NCI-H446 (cell line): Measurements from ENCODE around the gene COL6A3.
A peak's percentile ranks its signal among the peaks of the same experiment; 100 is the strongest.
"Not testable (repeated sequence)": the region's sequence is repeated elsewhere in the genome, so short reads cannot be mapped to it uniquely, and the experiment has no call there.

Source experiments
- DNase-seq, 2 experiments: peaks; one replicate each; lab custom pipeline; 2025; lab: John Stamatoyannopoulos, UW

The COL6A3 gene

DNA sequence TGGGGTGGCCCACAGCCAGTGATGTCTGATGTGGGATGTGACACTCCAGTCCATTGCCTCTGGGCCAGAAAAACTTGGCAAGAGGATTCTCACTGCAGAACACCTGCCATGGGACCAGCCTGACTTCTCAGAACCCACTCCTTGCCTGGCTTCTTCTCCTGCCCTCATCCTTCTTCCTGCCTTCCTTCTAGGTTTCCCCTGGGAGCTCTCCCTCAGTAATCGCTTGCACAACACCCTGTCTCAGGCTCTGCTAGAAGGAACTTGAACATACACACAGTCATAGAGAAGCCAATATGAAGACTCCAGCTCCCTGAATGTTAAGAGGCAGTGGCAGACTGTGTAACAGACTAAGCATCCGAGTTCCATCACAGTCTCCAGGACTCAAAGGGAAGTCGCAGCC lies 4.3 kb upstream of the COL6A3 start:
- DNase-seq: no peak

DNA sequence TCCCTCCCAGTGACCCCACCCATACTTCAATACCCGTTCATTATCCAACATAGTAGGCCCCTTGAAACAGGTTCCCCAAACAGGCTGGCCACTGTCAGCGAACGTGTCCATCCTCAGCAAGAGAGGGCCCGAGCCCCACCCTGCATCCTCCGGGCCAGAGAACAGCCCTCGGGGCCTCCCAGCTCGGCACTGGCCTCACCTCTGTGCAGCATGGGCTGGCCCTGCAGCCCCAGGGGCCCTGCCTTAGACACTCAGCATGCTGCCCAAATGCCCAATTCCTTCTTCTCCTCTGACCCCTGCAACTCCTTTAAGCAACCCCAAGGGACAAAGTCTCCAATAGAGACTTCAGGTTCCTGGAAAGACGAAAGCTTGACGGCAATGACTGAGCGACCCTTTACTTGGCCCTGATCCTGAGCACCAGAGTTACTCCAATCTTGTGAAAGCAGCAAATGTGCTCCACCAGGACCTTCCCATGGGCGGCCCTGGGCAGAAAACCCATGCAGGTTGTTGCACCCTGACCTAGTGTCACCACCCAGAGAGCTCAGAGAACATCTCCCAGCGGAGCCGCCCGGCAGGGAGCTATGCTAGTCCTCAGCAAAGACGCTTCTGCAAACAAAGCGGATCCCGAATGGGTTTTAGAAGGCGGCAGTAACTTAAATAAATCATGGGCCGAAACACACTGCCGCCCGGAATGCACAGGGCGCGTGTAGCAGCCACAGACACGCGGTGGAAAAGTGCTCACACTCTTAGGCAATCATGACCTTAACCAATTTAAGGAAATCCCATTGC lies 782 bp downstream of the COL6A3 start:
- DNase-seq: no peak

DNA sequence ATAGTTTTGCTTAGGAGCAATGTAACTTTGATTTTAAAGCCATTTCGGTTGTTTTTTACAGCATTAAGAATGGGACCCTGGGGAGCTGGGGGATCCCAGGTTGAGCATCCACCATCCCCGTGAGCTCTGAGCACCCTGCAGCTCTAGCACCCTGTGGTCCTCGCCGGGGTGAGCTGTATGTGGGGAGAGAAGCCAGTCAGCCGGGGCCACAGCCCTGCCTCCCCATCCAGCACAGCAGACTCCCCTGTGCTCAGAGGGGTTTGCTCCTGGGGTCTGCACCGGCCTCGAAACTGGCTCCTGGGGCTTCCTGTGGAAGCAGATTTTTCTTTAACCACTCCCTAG lies 1.3 kb downstream of the COL6A3 start:
- DNase-seq: no peak

DNA sequence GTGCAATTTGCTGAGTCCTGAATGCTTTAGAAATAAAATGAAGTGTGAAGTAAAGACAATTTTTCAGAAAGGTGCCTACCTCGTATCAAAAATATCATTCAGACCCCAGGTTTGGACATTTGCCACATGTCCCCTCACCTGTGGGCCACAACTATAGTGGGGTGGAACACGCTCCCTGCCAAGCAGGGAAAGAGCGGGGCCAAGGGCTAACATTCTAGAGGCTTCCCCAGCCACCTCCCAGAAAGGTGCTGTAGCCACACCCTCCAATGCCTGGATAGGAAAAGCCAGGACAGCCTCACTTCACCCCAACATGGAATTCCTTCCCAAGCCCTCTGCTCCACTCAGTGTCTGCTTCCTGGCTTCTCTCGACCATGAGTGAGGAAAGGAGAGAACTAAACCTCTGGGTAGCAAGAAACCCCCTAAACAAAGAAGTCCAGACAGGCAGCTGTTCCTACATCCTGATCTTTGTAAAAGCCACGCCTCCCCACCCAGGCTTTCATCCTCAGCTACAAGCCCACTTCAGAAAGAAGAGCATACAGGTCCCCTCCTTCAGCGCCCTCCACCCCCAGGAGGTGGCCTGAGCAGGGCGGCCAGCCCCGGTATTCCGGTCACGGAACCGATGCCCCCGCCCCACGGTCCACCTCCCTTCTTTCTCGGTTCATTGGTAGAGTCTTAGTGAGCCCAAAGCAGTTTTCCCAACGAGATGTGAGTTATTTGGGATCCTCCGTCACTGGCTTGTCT lies 2.1 kb downstream of the COL6A3 start:
- DNase-seq: no peak

DNA sequence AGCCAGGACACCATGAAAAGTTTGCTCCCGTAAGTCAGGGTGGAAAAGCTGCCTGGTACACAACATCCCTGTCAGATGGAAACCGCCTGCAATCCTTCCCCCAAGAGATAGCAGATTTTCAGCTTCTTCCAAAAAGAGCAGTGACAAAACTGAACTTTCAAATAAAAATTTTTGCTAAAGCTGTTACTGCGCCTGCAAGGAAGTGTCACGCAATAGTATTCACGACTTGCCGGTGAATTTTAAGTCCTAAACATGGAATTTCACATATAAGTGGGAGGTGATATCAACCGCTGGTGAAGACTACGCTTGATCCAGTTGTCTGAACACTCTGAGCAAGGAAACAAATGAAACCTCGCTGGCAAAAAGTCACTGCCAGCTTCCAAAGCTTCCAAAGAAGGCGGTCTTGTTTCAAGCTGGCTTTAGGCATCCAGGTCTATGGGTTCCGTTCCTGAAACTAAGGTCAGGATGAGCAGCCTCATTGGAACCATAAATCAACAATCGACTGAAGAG lies 2.8 kb downstream of the COL6A3 start:
- DNase-seq: no peak

DNA sequence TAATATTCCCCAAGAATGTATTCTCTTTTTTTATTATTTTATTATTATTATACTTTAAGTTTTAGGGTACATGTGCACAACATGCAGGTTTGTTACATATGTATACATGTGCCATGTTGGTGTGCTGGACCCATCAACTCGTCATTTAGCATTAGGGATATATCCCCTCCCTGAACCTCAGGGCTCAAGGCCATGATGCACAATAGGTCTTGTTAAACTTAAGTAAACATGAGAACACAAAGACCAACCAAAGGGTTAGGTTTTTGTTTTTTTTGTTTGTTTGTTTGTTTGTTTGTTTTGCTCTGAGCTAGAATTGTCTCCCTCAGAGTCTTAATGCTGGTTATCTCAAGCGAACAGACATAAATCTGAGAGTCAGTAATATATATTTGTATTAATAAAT lies 4.7 kb downstream of the COL6A3 start:
- not testable (repeated sequence) for DNase-seq

DNA sequence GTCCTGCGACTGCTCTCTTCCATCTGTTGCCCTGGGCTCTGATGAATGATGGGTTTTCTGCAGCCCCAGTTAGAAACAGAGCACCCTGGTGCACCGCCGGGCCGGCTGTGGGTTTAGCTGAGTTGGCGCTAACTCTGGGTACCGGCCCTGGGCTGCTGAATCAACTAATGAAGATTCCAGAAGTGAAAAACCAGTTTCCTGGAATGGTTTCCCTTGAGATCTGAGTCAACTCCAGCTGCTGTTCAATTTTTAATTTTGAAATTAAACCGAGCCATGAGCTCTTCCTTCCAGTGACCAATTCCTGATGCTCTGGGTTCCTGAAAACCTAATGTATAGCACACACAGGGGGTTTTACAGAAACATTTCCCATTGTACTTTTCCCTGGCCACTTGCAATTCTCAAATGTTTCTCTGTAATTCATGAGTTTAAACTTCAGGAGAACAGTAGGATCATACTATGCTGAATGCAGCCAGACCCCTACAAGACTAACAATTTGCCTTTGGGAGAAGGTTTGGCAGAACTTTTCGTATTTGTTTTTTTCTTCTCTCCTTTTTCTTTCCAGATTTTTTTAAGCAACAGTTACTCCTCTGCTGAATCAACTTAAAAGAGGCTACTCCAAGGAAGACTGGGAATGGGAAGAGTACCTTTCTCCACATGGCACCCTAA lies 5.5 kb downstream of the COL6A3 start:
- DNase-seq: peak in 1 of 2 experiments; percentile 56

DNA sequence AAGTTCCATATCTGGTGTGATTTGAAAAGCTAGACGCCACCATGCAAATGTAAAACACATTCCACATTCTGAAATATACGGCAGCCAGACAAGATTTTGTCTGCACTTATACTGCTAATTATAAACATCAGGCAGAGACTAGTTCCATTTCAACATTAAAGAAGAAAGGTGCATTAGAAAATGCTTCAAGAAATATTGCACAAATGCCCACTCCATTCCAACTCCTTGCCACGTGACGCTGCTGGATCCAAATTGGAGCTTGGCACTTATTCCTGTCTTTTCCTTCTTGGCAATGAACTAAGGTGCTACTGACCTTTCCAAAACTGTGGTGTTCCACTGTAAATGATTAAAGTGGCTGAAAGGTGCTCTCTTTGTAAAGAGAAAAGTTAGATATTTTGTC lies 6.3 kb downstream of the COL6A3 start:
- DNase-seq: peak; percentile 14 to 34

DNA sequence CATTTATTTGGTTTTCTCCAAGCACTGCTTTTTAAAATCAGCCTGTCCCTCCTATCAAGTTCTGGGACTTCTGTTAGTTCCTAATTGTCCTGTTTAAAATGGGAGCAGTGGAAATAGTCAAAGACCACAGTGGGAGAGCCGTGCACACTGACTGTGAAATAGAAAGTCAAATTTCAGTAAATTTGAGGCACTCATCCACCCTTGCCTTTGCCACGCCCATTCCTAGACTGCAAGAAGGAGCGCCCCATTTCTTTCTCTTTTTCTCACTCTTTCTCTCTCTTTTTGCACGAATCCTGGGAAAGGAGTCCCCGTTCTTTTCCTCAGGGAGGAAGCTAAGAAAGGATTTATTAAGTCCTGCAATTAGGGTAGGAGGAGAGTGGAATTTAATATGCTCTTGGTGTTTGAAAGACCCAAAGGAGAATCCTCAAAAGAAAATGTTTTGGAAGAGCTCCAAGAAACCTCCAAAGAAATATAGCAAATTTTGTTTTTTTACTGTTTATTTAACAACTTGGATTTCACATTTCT lies 7.5 kb downstream of the COL6A3 start:
- no peak for DNase-seq

DNA sequence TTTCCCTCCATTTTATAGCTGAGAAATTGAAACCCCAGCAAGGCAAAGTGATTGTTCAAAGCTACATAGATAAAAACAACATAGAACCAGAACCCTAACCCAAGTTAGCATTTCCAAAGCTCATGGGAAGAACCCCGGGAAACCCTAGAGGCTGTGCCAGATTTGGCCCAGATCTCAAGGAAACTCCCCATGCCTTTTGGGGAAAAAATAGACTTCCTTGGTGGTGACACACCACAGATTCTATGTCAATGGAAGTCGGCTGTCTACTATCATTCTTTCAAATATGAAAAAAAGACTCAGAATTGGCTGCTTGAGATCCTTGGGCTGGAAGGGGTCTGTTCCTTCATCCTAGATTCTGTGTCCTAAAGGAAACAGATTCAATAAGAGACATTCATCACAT lies 8.4 kb downstream of the COL6A3 start:
- DNase-seq: no peak

DNA sequence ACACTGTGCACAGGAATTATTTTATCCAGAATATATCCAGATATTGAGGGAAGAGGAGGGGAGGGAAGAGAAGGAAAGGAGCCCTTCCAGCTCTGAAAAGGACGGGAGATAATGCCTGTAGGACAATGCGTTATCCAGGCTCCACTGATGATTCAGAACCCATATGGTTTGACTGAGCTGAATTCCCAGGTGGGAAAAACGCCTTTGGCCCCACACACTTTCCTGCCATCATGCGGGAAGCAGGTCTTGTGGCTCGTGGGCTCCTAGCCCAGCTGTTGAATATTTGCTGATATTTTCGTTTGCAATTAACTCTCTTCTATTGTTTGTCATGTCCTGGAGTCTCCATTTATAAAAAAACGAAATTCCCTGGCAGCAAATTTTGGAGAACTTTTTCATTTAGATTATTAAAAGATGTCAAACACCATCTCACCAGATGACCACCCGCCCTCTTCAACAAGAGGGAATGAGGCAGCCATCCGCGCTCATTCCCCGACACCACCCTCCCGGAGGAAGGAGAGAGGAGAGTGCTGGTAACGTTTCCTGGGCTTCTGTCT lies 8.9 kb downstream of the COL6A3 start:
- DNase-seq: peak in 1 of 2 experiments; percentile 15

DNA sequence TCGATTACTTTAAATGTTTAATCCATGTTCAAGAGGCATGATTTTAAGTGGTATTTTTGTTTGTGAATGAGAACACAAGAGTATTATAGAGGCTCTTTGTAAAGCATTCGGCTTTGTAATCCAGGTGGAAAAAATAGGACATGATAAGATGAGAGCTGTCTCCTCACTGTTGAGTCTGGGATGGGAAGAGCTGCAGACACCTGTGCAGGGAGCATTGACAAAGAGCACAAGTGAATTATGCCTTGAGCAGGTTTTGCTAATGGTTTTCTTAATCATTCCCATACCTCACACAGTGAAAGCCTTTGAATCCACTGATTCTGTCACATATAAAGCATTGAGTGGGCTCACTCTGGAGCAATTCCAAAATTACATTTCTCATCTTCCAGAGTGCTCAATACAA lies 9.6 kb downstream of the COL6A3 start:
- DNase-seq: no peak

DNA sequence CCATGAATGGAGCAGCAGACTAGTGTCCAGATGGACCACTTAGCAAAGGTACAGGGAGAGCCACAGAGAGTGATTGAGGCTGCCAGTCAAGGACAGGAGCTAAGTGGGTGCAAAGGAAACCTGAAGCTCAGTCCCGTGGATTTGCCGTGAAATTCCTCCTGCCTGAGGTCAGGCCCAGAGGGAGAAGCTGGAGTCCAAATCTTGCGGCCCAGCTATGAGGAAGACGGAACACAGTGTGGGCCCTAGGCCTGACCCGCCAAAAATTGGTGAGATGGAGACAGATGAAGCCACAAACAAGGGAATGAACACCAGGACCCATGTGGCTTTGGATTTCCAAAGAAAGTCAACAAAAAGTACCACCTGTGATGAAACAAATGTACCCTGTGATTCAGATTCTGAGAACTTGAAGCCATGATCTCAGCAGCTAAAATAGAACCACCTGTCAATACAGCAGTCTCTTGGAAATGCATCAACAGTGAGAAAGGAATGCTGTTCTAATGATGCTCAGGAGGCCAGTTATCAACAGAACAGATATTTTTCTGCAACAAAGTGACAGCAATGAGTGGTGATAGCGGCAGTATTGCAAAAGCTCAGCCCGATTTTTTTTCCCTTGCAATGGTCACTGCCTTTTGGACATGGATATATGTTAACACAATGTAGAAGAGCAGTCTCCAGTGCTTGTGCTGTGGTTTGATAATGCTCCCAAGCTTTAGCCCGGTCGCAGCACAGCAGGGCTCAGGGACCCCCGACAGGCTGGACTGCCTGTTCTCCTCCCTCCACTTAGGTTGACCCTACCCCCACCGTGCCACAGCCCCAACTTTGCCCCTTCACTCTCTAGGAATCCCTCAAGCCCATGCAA lies 10.7 kb downstream of the COL6A3 start:
- DNase-seq: no peak

DNA sequence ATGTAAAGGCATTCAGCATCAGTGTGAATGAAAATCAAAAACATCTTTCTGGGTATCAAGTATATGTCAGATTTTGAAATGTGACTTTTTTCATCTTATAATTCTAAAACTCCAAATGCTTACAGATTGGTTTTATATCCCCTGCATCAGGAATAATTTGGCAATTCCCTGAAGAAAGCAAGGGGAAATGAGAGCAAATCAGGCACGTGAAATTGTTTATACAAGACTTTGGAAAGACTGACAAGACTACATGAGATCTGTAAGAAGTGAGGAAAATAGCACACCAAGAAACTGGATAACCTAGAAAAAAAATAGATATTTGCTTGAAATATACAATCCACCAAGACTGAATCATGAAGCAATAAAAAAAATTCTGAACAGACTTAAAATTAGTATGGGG lies 13.8 kb downstream of the COL6A3 start:
- no peak for DNase-seq

DNA sequence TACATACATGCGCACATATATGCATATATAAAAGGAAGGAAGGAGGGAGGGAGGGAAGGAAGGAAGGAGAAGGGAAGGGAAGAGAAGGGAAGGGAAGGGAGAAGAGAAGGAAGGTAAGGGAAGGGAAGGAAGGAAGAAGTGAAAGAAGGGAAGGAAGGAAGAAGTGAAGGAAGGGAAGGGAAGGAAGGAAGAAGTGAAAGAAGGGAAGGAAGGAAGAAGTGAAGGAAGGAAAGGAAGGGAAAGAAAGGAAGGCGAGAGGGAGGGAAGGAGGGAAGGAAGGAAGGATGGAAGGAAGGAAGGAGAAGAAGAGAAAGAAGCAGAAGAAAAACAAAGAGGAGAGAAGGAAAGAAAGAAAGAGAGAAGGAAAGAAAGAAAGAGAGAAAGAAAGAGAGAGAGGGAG lies 16.9 kb downstream of the COL6A3 start:
- no peak for DNase-seq

DNA sequence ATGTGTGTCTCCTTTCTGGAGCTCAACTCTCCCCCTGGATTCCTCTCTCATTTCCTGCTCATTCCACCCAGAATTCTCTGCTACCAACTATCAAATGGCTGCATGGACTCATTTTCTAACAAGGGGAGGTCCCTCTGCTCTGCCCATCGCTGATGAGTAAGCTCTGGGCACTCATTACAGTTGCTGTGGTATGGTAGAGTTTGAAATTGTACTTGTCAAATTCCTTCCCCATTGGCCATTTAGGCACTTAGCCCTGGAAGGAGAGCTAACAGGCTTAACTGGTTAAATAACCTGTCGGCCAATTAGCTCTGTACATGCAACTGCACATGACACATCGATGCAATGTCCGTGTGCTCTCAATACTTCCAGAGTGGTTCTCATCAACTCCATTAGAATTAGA lies 20.4 kb downstream of the COL6A3 start:
- no peak for DNase-seq

DNA sequence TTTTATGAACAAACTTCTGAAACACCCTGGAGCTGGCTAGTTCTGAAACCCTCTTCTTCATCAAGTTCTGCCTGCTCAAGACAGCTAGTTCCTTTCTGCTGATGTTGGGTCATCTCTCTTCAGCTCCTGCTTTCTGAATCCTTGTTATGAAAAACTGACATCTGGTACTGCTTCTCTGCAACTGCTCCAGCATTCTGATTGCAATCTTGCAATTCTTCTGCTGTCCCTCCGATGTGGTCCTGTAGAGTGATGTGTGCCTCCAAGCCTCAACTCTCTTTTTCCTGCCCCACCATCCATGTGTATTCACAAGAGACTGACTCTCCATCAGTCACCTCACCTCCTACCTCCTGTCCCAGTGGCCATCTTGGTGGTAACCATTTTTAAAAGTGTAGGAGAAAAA lies 21.8 kb downstream of the COL6A3 start:
- DNase-seq: no peak

DNA sequence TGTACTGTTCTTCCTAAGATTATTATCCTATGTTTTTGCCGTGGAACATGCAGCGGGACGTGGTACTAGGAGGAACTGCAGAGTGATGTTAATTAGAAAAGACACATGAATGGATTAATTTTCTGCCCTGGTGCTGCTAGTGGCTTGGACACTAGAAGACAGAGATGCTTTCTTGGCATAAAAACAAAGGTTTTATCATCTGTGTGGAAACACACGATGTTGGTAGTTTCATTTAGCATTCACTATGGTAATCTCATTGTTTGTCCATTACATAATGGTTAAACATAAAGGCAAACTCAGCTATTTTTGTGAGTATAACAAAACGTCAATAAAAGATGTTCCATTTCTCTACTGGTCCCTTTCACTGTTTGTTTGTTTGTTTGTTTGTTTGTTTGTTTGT lies 22.8 kb downstream of the COL6A3 start:
- DNase-seq: no peak

DNA sequence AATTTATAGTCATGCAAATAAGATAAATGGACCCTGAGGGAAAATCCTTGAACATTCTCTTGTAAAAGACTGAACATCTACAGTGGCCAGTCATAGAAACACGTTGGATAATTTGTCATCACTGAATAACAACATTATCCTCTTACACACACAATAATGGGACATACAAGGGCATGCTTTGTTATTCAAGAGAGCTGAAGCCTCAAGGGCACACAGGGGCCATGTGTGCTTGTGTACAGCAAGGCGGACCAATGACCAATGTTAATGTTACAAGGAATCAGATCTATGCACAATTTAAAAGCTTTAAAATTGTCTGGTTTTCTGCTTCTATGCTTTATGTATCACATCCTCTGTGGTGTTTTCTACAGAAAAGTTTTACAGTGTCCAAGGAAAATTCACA lies 23.7 kb downstream of the COL6A3 start:
- DNase-seq: no peak

DNA sequence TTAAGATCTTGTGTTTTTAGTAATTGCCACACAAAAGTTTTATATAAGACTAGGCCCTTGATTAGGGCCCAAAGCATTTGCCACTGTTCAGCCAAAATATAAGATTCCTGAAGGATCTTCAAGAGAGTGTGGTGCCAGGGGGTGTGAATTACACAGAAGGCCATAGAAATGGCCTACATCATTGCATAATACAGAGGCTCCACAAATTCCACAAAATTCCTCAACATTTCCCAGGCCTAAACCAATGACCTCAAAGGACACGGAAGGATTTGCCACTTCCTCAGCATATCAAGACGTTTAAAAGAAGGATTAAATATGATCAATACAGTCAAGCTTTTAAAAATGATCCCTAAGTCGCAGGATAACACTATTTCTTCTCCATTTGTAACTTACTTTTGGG lies 24.1 kb downstream of the COL6A3 start:
- DNase-seq: no peak

DNA sequence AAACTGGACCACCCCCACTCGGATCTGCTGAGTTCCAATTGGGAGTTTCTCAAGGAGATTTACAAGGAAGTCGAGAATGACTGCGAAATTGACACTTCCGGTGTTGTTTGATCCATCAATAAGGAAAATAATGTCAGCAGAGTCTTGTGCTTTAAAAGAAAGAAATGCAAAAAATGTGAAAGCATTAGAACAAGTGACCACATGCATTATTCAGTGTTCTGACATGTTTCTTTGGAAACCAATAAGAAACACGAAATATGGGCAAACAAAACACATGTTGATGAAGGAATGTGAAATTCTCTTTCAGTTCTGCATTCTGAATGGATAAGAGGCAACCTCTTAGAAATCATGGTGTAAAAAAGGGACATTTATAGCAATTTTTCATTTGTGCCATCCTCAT lies 25.9 kb downstream of the COL6A3 start:
- DNase-seq: no peak

DNA sequence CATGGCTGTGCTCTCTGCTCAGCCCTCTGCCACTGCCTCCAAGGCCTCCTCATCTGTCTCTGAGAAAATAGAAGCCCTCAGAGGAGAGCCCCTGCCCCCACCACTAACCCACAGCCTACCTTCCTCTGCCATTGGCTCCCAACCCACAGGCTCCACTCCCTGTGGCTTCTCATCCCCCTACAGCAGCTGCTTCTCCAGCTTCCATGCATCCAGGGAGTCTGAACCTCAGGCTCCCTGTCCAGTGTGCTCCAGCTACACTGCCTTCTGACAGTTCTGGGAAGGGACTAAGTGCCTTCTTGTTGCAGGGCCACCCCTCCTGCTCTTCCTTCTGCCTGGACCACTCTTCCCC lies 29.3 kb downstream of the COL6A3 start:
- DNase-seq: no peak
